Endothelial cell of umbilical vein (primary cell): Measurements from ENCODE around the gene AK9. TPM values are rescaled to one million over a fixed set of nuclear protein-coding genes. Genes with fewer than 3 reads are reported as not detected.

Experiments used
- BruUV-seq: library from RNA; stranded (reverse); fragments of 400-500 nt; replicated peaks from 2 replicates; lab custom pipeline; 2021; lab: Mats Ljungman, UMichigan
- CTCF ChIA-PET: fragments of 300-600, 350-600 bp; sonication (Branson Sonifier 250); formaldehyde crosslinking; loops from one replicate; lab custom pipeline; 2021; ENCODE audit warnings: antibody characterized with exemption, inconsistent platforms; lab: Charles Lee
- POLR2A ChIA-PET: fragments of 300-600, 350-600 bp; sonication (Branson Sonifier 250); formaldehyde crosslinking; loops from one replicate; lab custom pipeline; 2021; ENCODE audit warnings: antibody characterized with exemption, inconsistent platforms; lab: Charles Lee
- DNase-seq: peaks from one replicate; pipeline ENCODE4 v3.0.0-alpha.2; 2011; ENCODE audit warnings: low read depth, low spot score
- FAIRE-seq: peaks from 2 replicates; lab custom pipeline; 2011; peaks lifted over from hg19 to GRCh38; lab: Jason Lieb, UNC
- H2AFZ ChIP-seq: 2 replicates; pipeline ENCODE4 v1.6.0; 2012; ENCODE audit warnings: low read depth, low read length, control low read depth, inconsistent platforms
- H3K27ac ChIP-seq: 2 replicates; pipeline ENCODE4 v1.5.1; 2011; ENCODE audit warnings: low read depth, mild to moderate bottlenecking, control low read depth, low read length, moderate library complexity; ENCODE audit not compliant: insufficient read depth
- H3K27me3 ChIP-seq, 2 experiments: 2 replicates each; pipeline versions ENCODE4 v1.6.0 to v1.6.1; 2011; ENCODE audit warnings: low read length in 2 of 2, mixed read lengths in 1 of 2; ENCODE audit not compliant: control insufficient read depth in 2 of 2, insufficient read depth in 2 of 2
- H3K36me3 ChIP-seq, 2 experiments: 2 replicates in 1 of 2; 3 replicates in 1 of 2; pipeline ENCODE4 v1.5.1; 2011; ENCODE audit warnings: low read length in 2 of 2, mild to moderate bottlenecking in 1 of 2, moderate library complexity in 1 of 2; ENCODE audit not compliant: control insufficient read depth in 2 of 2, insufficient read depth in 2 of 2; ENCODE audit errors: extremely low read depth in 1 of 2
- H3K4me1 ChIP-seq: 3 replicates; pipeline ENCODE4 v1.5.1; 2011; ENCODE audit warnings: mild to moderate bottlenecking, low read length; ENCODE audit not compliant: control insufficient read depth, insufficient read depth; ENCODE audit errors: extremely low read depth
- H3K4me2 ChIP-seq: 2 replicates; pipeline ENCODE4 v1.6.1; 2011; ENCODE audit warnings: low read length, control low read depth, mixed read lengths; ENCODE audit not compliant: insufficient read depth
- H3K4me3 ChIP-seq, 3 experiments: fragments of 200-600 bp in 1 of 3; sonication (generic), shearing (Covaris generic) in 1 of 3; replicated peaks in 1 of 3; 2 replicates each; pipeline ENCODE4 v1.5.1; 2011 to 2016; ENCODE audit warnings: control low read depth in 3 of 3, low read length in 3 of 3, mild to moderate bottlenecking in 2 of 3, inconsistent platforms in 1 of 3, low read depth in 1 of 3, moderate library complexity in 1 of 3; ENCODE audit not compliant: insufficient read depth in 1 of 3
- H3K79me2 ChIP-seq: 2 replicates; pipeline ENCODE4 v1.6.0; 2012; ENCODE audit warnings: low read length, inconsistent platforms; ENCODE audit not compliant: control insufficient read depth, insufficient read depth
- H3K9ac ChIP-seq: replicated peaks from 2 replicates; pipeline ENCODE3; 2011; ENCODE audit warnings: low read length, control low read depth; ENCODE audit not compliant: insufficient read depth; ENCODE audit errors: extremely low read depth
- H3K9me1 ChIP-seq: replicated peaks from 3 replicates; pipeline ENCODE4 v1.6.0; 2011; ENCODE audit warnings: mild to moderate bottlenecking, low read length; ENCODE audit not compliant: control insufficient read depth, insufficient read depth; ENCODE audit errors: extremely low read depth
- H3K9me3 ChIP-seq: replicated peaks from 2 replicates; pipeline ENCODE4 v1.5.1; 2012; ENCODE audit warnings: low read length, inconsistent platforms; ENCODE audit not compliant: control insufficient read depth, insufficient read depth
- H4K20me1 ChIP-seq: replicated peaks from 2 replicates; pipeline ENCODE3; 2011; ENCODE audit warnings: mild to moderate bottlenecking, low read length; ENCODE audit not compliant: control insufficient read depth, insufficient read depth; ENCODE audit errors: extremely low read depth
- EZH2 ChIP-seq: IDR thresholded peaks from 2 replicates; pipeline ENCODE4 v1.6.1; 2012; ENCODE audit warnings: borderline replicate concordance, low read depth, mild to moderate bottlenecking, moderate library complexity, low read length, inconsistent platforms; ENCODE audit not compliant: severe bottlenecking
- FOS ChIP-seq: IDR thresholded peaks from 2 replicates; pipeline ENCODE4 v1.6.1; 2011; ENCODE audit warnings: mild to moderate bottlenecking, low read length, moderate library complexity, borderline replicate concordance; ENCODE audit not compliant: insufficient read depth
- GATA2 ChIP-seq: IDR thresholded peaks from 2 replicates; pipeline ENCODE4 v1.7.0; 2011; ENCODE audit warnings: low read depth, mild to moderate bottlenecking, moderate library complexity, mixed read lengths, low read length; ENCODE audit not compliant: insufficient read length, insufficient read depth
- JUN ChIP-seq: IDR thresholded peaks from 2 replicates; pipeline ENCODE4 v1.6.1; 2011; ENCODE audit warnings: borderline replicate concordance, low read depth; ENCODE audit not compliant: insufficient read length, insufficient read depth
- MYC ChIP-seq: IDR thresholded peaks from one replicate; pipeline ENCODE4 v1.6.1; 2011; ENCODE audit warnings: mild to moderate bottlenecking, low read depth, low read length
- POLR2A ChIP-seq: IDR thresholded peaks from 2 replicates; pipeline ENCODE4 v1.6.1; 2012; ENCODE audit warnings: low read depth, mild to moderate bottlenecking, control low read depth, low read length
- dilution Hi-C: fragments of 300-500 bp; cut with MboI; formaldehyde crosslinking; loops from one replicate; pipeline ENCODE4 v1.15.0; 2019; ENCODE audit warnings: low sequenced_read_pairs; ENCODE audit not compliant: extremely low pct_ligation_motif_present
- intact Hi-C: fragments of 100-400 bp; cut with micrococcal nuclease; formaldehyde crosslinking; loops from one replicate; pipeline ENCODE4 v1.10.0; 2022
- polyA plus RNA-seq, 4 experiments: library from polyadenylated mRNA; depleted of rRNA in 3 of 4; stranded (reverse) in 3 of 4; unstranded in 1 of 4; fragments of >200 nt; gene quantifications; 2 replicates each; pipeline versions ENCODE4 v1.2.1 to v1.2.3, GENCODE V29; 2011 to 2012; ENCODE audit warnings: missing spikeins in 1 of 4
- total RNA-seq: library from RNA; stranded (reverse); gene quantifications from 2 replicates; pipeline ENCODE4 v1.2.3, GENCODE V29; 2021
- TF ChIP-seq, protein P1 (sequence below), 2 donors: IDR thresholded peaks; 1 replicate in 1 of 2; 2 replicates in 1 of 2; pipeline ENCODE4 v1.5.1; 2011; ENCODE audit warnings: low read length in 2 of 2, mild to moderate bottlenecking in 2 of 2, moderate library complexity in 2 of 2, control low read depth in 1 of 2, inconsistent platforms in 1 of 2, low read depth in 1 of 2; ENCODE audit not compliant: insufficient read depth in 1 of 2; ENCODE audit errors: extremely low read depth in 1 of 2
- TF ChIP-seq, protein P2 (sequence below): IDR thresholded peaks from 2 replicates; pipeline ENCODE4 v1.6.1; 2011; ENCODE audit not compliant: insufficient read depth, insufficient read length

The AK9 gene
- total and polyA plus RNA-seq, 2 donors (not counting 3 experiments of a cell fraction or from before 2014, with no cell fraction given) = 1.4 to 3.2 TPM

DNA sequence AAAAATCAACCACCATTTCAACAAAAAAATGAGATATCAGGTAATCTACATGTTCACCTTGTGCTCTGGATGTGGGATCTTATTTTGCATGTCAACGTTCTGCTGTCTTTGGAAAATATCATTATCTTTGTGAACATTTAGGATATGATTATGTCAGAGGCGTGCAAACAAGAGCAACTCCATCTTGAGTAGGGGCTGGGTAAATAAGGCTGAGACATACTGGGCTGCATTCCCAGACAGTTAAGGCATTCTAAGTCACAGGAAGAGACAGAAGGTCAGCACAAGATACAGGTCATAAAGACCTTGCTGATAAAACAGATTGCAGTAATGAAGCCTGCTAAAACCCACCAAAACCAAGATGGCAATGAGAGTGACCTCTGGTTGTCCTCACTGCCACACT lies 179.2 kb downstream of the AK9 start:
- no peak overlapping the region for H2AFZ ChIP-seq
- CTCF ChIA-PET = interaction anchor here (1.4 kb wide), 1 partner anchor 16 kb away, joined by 6 read pairs; no protein-coding TSS in a partner anchor

More for the DNA sequence above, 179.2 kb downstream of the AK9 start:
- TF ChIP-seq, protein P1, sequence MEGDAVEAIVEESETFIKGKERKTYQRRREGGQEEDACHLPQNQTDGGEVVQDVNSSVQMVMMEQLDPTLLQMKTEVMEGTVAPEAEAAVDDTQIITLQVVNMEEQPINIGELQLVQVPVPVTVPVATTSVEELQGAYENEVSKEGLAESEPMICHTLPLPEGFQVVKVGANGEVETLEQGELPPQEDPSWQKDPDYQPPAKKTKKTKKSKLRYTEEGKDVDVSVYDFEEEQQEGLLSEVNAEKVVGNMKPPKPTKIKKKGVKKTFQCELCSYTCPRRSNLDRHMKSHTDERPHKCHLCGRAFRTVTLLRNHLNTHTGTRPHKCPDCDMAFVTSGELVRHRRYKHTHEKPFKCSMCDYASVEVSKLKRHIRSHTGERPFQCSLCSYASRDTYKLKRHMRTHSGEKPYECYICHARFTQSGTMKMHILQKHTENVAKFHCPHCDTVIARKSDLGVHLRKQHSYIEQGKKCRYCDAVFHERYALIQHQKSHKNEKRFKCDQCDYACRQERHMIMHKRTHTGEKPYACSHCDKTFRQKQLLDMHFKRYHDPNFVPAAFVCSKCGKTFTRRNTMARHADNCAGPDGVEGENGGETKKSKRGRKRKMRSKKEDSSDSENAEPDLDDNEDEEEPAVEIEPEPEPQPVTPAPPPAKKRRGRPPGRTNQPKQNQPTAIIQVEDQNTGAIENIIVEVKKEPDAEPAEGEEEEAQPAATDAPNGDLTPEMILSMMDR (IDR thresholded peaks at IDR 0.05; ENCODE audit: extremely low read depth in 1 of 2, insufficient read depth in 1 of 2, low read depth in 1 of 2, low read length in 2 of 2) = no peak
- TF ChIP-seq JUN = no peak
- TF ChIP-seq POLR2A = no peak
- no peak for TF ChIP-seq FOS
- no peak for TF ChIP-seq EZH2
- no peak for TF ChIP-seq MYC
- TF ChIP-seq GATA2 = no peak
- TF ChIP-seq, protein P2, sequence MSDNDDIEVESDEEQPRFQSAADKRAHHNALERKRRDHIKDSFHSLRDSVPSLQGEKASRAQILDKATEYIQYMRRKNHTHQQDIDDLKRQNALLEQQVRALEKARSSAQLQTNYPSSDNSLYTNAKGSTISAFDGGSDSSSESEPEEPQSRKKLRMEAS = no peak
- H3K4me3 ChIP-seq = no peak overlapping the region
- H3K9ac ChIP-seq = no peak overlapping the region
- no peaks in the 10 kb centered on the region for H4K20me1 ChIP-seq
- DNase-seq (no peak), FAIRE-seq (no peak)
- dilution Hi-C loops (no loop called here), intact Hi-C loops (no loop called here)
- no peak overlapping the region for H3K27ac ChIP-seq
- no peaks in the 10 kb centered on the region for H3K9me3 ChIP-seq
- H3K9me1 ChIP-seq = no peaks in the 10 kb centered on the region
- H3K4me1 ChIP-seq = no peaks in the 10 kb centered on the region
- peaks cover 2 to 4% of the 10 kb centered on the region in 2 experiments for H3K27me3 ChIP-seq
- H3K79me2 ChIP-seq = no peaks in the 10 kb centered on the region
- no peaks in the 10 kb centered on the region for H3K36me3 ChIP-seq
- BruUV-seq = no TSS peak
- POLR2A ChIA-PET = no interaction called here
- no peak overlapping the region for H3K4me2 ChIP-seq
